ENCODE data around the gene GSG1L2.

GSG1L2 gene

DNA sequence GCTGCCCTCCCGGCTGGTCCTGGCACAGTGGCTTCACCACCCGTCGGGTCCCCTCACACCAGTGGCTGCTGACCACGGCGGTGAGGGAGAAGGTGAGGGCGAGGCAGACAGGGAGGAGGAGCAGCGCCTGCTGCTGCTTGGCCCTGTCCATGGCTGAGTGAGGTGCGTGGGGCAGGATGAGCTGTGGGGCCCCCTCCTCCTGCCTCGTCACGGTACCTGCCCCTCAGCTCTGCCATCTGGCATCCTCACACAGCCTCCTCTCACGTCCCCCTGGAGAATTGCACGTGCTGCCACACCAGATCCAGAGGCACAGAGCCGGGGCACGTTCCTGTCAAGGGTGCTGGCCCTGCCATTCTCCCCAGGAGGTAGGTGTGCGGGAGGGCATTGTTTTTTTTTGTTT lies at the start of gene GSG1L2:
TSS of gene GSG1L2 (minus strand) at position 159 of the 400 bp plus-strand sequence. CDS start at position 151, 8 bp downstream.
- no peak for DNase-seq (ENCODE audit: low read depth in 2 of 2)
- no peak within 1 kb of the TSS for H3K4me3 ChIP-seq (replicated peaks in 1 of 2; ENCODE audit: low read depth in 2 of 2, low read length in 2 of 2)
- TF ChIP-seq, protein P1, sequence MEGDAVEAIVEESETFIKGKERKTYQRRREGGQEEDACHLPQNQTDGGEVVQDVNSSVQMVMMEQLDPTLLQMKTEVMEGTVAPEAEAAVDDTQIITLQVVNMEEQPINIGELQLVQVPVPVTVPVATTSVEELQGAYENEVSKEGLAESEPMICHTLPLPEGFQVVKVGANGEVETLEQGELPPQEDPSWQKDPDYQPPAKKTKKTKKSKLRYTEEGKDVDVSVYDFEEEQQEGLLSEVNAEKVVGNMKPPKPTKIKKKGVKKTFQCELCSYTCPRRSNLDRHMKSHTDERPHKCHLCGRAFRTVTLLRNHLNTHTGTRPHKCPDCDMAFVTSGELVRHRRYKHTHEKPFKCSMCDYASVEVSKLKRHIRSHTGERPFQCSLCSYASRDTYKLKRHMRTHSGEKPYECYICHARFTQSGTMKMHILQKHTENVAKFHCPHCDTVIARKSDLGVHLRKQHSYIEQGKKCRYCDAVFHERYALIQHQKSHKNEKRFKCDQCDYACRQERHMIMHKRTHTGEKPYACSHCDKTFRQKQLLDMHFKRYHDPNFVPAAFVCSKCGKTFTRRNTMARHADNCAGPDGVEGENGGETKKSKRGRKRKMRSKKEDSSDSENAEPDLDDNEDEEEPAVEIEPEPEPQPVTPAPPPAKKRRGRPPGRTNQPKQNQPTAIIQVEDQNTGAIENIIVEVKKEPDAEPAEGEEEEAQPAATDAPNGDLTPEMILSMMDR (IDR thresholded peaks at IDR 0.05; ENCODE audit: low read depth, low read length): no peak

GRCh38 chr17:9868552-9868951 lies 46.7 kb upstream of the GSG1L2 start:
- no peak for DNase-seq (ENCODE audit: low read depth in 2 of 2)
- TF ChIP-seq, protein P1 (IDR thresholded peaks at IDR 0.05; ENCODE audit: low read depth, low read length): no peak
- no peak overlapping the region for H3K4me3 ChIP-seq (replicated peaks in 1 of 2; ENCODE audit: low read depth in 2 of 2, low read length in 2 of 2)

DNA sequence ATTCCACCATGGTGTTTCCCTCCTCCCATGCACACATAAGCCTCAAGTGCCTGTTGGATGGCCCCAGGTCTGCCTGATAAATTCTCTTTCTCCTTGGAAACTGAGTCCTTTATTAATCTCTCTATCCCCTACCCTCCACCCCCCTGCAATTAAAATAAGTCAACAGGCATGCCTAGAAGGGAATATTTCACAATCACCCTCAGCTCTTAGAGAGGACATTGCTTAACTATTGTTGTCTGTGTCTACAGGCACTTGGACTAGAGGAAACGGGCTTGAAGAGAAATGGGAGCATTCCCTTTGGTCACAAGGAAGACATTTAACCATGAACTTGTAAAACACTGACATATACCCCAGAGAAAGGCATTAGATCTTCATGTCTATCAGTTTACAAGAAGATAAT lies 43.7 kb upstream of the GSG1L2 start:
- DNase-seq (ENCODE audit: low read depth in 2 of 2): peak in 1 of 2 donors; percentile 41
- TF ChIP-seq, protein P1 (IDR thresholded peaks at IDR 0.05; ENCODE audit: low read depth, low read length): no peak
- H3K4me3 ChIP-seq (replicated peaks in 1 of 2; ENCODE audit: low read depth in 2 of 2, low read length in 2 of 2): no peak overlapping the region

DNA sequence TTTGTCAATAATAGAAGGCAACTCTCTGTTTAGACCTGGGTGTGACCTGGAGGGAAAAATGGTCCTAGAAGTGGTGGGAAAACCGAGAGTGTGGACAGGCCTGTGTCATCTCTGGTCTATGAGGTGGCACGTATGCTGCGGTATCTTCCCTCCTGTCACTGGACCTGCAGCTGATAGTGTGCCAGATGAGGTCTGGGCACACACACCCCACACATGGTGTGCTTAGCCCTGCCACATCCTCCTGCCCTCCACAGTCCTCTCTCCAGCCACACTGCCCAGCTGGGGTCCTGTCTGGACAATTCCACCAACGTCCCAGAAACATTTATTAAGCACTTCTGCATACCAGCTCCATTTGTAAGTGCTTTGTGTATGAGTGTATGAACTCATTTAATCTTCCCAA lies 41.1 kb upstream of the GSG1L2 start:
- TF ChIP-seq, protein P1 (IDR thresholded peaks at IDR 0.05; ENCODE audit: low read depth, low read length): no peak
- H3K4me3 ChIP-seq (replicated peaks in 1 of 2; ENCODE audit: low read depth in 2 of 2, low read length in 2 of 2): no peak overlapping the region
- no peak for DNase-seq (ENCODE audit: low read depth in 2 of 2)

DNA sequence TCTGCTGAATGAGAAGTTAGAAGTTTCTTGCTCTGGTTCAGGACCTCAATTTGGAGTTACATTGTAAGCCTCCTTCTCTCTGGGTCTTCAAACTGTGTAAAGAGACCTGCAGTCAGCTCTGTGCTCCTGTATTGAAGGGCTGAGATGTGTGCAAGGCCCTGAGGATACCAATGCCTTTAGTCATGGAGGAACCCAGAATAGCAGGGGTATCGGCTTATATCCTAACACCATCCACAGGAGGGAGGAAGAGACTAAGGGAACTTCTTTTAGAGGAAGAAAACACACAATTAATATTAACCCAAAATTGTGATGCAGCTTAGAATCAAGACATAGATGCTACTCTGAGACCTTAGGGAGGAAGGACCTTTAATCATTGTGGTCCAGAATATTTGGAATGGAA lies 40.3 kb upstream of the GSG1L2 start:
- TF ChIP-seq, protein P1 (IDR thresholded peaks at IDR 0.05; ENCODE audit: low read depth, low read length): no peak
- H3K4me3 ChIP-seq (replicated peaks in 1 of 2; ENCODE audit: low read depth in 2 of 2, low read length in 2 of 2): no peak overlapping the region
- DNase-seq (ENCODE audit: low read depth in 2 of 2): peak in 1 of 2 donors; percentile 17

- DNase-seq (ENCODE audit: low read depth in 2 of 2): no peak
- H3K4me3 ChIP-seq (replicated peaks in 1 of 2; ENCODE audit: low read depth in 2 of 2, low read length in 2 of 2): no peak overlapping the region
- TF ChIP-seq, protein P1 (IDR thresholded peaks at IDR 0.05; ENCODE audit: low read depth, low read length): no peak
Measured at GRCh38 chr17:9860851-9861250, 39.0 kb upstream of the GSG1L2 start.

GRCh38 chr17:9859781-9860180 lies 37.9 kb upstream of the GSG1L2 start:
- H3K4me3 ChIP-seq (replicated peaks in 1 of 2; ENCODE audit: low read depth in 2 of 2, low read length in 2 of 2): no peak overlapping the region
- DNase-seq (ENCODE audit: low read depth in 2 of 2): no peak
- TF ChIP-seq, protein P1 (IDR thresholded peaks at IDR 0.05; ENCODE audit: low read depth, low read length): no peak
